Heart right ventricle (tissue), 16 donors: Measurements from ENCODE around the gene PLCB4. TPM values are rescaled to one million over a fixed set of nuclear protein-coding genes. Genes with fewer than 3 reads are reported as not detected.
A peak's percentile ranks its signal among the peaks of the same experiment; 100 is the strongest.

ENCODE experiments used
- ATAC-seq, 8 donors: fragments of 200-7000 bp; cut with Tn5 transposase; one replicate each; pipeline ENCODE4 v1.9.1; 2020; ENCODE audit warnings: mild to moderate bottlenecking in 8 of 8, moderate library complexity in 8 of 8, moderate number of reproducible peaks in 1 of 8
- DNase-seq, 2 donors: peaks; one replicate each; pipeline ENCODE4 v3.0.0-alpha.2; 2020
- H3K27ac ChIP-seq, 10 donors: fragments of 200-600 bp; sonication (generic) in 2 of 10; one replicate each; pipeline versions ENCODE4 v1.5.0 to v1.8.0; 2020 to 2022; ENCODE audit warnings: mild to moderate bottlenecking in 3 of 10
- H3K27me3 ChIP-seq, 7 donors: fragments of 200-600 bp; one replicate each; pipeline ENCODE4 v1.8.0; 2021 to 2022; ENCODE audit warnings: mild to moderate bottlenecking in 2 of 7
- H3K36me3 ChIP-seq, 9 donors: fragments of 200-600 bp; sonication (generic) in 1 of 9; one replicate each; pipeline versions ENCODE4 v1.5.0 to v1.8.0; 2020 to 2022; ENCODE audit warnings: mild to moderate bottlenecking in 2 of 9
- H3K4me1 ChIP-seq, 9 donors: fragments of 200-600 bp; sonication (generic) in 1 of 9; one replicate each; pipeline versions ENCODE4 v1.5.0 to v1.8.0; 2020 to 2022; ENCODE audit warnings: mild to moderate bottlenecking in 4 of 9
- H3K4me3 ChIP-seq, 10 donors: fragments of 200-600 bp; sonication (generic) in 2 of 10; one replicate each; pipeline versions ENCODE4 v1.5.0 to v1.8.0; 2020 to 2022; ENCODE audit warnings: mild to moderate bottlenecking in 7 of 10, moderate library complexity in 2 of 10
- H3K9me3 ChIP-seq, 11 donors: fragments of 200-600 bp in 10 of 11; sonication (generic) in 2 of 11; one replicate each; pipeline versions ENCODE4 v1.5.0 to v1.8.0; 2013 to 2022; ENCODE audit warnings: mild to moderate bottlenecking in 2 of 11, control low read depth in 1 of 11, moderate library complexity in 1 of 11
- WGBS, 2 donors: extraction: QIAGEN DNeasy Blood & Tissue Kit; methylation state at CpG; one replicate each; pipeline ENCODE4 v1.1.7; 2013; ENCODE audit warnings: inconsistent platforms in 1 of 2; 5-methylcytosine and 5-hydroxymethylcytosine counted together
- intact Hi-C, 10 donors: fragments of 100-400 bp; cut with DNase I; formaldehyde crosslinking; loops; one replicate each; pipeline versions ENCODE4 v1.11.1 to v1.14.2; 2022
- polyA plus RNA-seq, 2 donors: library from polyadenylated mRNA; stranded (reverse); fragments of 200-250 nt; gene quantifications; one replicate each; pipeline ENCODE4 v1.2.3, GENCODE V29; 2013
- total RNA-seq, 10 donors: library from RNA; stranded (reverse); fragmentation: NEBNext Ultra II Directional in 3 of 10; extraction: Animal tissue kit (Norgen Biotek cat#: 25700) in 3 of 10; gene quantifications; one replicate each; pipeline versions ENCODE4 v1.2.1 to v1.2.4, GENCODE V29; 2021 to 2023
- TF ChIP-seq, protein P1 (sequence below), 9 donors: fragments of 200-600 bp; sonication (generic) in 2 of 9; IDR thresholded peaks; one replicate each; pipeline versions ENCODE4 v1.5.0 to v1.8.0; 2021 to 2022; ENCODE audit warnings: antibody characterized with exemption in 9 of 9, mild to moderate bottlenecking in 5 of 9, moderate library complexity in 1 of 9
- donor health status: Arrhythmogenic right ventricular cardiomyopathy.
- donor health status: ischemic (EF 13 %, LVEDD 7.1; RV severe dilation, severe dysfunction).
- donor health status: healthy with polysubstance abuse.
- donor health status: DM: no; HTN: yes; CAD: no.
- donor health status: DM: no; HTN: no; CAD: no.
- donor health status: ischemic (EF 25% LVEDD 6.9; RV normal size, moderate dysfunction).
- donor health status: ischemic (EF 25% LVEDD 5.7; RV mildly dilated, moderate dysfunction).
- donor health status: healthy.
- donor health status: DM: yes; HTN: yes; CAD: no.
- donor health status: Ischemic cardiomyopathy.
- donor health status: ischemic (EF 35%, LVEDD 5.7; RV mildly dilated, moderate dysfunction).
- donor health status: nonischemic (EF 11% LVEDD 7.7; RV severe dilation, severe dysfunction).
- donor health status: DM: yes; HTN: yes; CAD: no.
- donor health status: PGD.
- donor health status: ischemic (EF 29% LVEDD 5.4; RV normal size, mild dysfunction).
- donor health status: nonischemic (EF 23%, LVEDD 6.1; RV moderate dilation, normal function).

Gene PLCB4
- total and polyA plus RNA-seq, 12 donors: 3.6 to 33.3 (median 28.4) TPM

DNA sequence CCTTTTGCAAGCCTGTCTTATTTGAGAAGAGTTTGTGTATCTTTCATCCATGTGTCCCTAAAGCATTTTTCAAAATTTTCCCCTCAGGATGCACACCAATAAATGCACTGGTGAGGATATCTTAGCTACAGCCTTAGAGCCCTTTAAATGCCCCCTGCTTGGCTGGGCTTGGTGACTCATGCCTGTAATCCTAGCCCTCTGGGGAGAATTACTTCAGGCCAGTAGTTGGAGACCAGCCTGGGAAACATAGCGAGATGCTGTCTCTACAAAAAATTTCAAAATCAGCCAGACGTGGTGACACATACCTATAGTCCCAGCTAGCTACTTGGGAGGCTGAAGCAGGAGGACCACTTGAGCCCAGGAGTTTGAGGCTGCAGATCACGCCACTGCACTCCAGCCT is 33.8 kb upstream of the PLCB4 start:
- Histone ChIP-seq H3K4me3 (no peak overlapping the region), H3K4me1 (no peaks in the 10 kb centered on the region), H3K27me3 (no peaks in the 10 kb centered on the region), H3K9me3 (peaks cover 0 to 7% (median 0%) of the 10 kb centered on the region in 11 donors), H3K27ac (no peak overlapping the region), H3K36me3 (no peaks in the 10 kb centered on the region)
- TF ChIP-seq, protein P1, sequence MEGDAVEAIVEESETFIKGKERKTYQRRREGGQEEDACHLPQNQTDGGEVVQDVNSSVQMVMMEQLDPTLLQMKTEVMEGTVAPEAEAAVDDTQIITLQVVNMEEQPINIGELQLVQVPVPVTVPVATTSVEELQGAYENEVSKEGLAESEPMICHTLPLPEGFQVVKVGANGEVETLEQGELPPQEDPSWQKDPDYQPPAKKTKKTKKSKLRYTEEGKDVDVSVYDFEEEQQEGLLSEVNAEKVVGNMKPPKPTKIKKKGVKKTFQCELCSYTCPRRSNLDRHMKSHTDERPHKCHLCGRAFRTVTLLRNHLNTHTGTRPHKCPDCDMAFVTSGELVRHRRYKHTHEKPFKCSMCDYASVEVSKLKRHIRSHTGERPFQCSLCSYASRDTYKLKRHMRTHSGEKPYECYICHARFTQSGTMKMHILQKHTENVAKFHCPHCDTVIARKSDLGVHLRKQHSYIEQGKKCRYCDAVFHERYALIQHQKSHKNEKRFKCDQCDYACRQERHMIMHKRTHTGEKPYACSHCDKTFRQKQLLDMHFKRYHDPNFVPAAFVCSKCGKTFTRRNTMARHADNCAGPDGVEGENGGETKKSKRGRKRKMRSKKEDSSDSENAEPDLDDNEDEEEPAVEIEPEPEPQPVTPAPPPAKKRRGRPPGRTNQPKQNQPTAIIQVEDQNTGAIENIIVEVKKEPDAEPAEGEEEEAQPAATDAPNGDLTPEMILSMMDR (IDR thresholded peaks at IDR 0.05): no peak
- WGBS, 2 donors: 68 to 75% methylated on average over 3 of the region's 3 CpGs
- ATAC-seq: peak in 1 of 8 donors; percentile 72
- intact Hi-C loops: no loop called here
- no peak for DNase-seq

DNA sequence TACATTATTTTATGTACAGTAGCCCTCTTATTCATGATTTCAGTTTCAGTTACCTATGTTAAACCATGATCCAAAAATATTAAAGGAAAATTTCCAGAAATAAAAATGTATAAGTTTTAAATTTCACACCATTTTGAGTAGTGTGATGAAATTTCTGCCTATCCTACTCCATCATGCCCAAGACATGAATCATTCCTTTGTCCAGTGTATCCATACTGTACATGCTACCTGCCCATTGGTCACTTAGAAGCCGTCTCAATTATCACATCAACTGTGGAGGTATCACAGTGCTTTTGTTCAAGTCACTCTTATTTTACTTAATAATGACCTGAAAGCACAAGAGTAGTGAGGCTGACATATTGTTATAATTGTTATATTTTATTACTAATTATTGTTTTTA is 32.3 kb upstream of the PLCB4 start:
- ATAC-seq (no peak), DNase-seq (no peak)
- WGBS, 2 donors: 83 to 92% methylated on average over 1 of the region's 1 CpG

DNA sequence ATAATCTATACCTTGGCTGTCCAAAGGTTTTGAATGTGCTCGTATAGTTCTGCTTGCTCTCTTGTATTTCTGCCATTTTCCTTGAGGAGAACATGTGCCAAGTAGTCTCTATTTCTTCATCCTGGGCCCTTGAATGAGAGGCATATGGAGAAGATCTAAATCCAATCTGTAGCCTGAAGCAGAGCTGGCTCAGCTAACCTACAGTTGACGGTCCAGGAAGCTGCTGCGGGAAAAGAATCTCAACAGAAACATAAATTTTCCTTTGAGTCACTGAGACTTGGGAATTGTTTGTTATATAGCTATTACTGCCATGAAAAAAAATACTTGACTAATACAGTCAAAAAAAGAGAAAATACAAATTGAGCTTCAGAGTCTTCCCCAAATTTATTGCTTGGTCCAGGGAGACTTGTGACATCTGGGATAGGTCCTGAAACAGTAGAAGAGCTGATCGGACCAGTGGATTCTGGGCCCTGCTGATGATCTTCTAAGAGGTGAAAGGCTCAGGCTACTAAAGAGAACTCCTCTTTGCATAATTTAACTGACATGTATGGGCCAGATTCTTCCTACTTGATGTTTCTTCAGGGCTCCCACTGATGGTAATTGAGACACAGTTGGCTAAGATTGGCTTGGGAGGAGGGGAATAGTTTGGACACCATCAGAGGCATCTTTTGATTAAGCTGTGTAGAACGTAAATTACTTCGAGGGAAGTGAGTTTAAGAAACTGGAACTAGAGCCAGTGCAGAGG is 29.9 kb upstream of the PLCB4 start:
- intact Hi-C loops: no loop called here
- no peak for ATAC-seq
- Histone ChIP-seq H3K4me3 (no peak overlapping the region), H3K9me3 (no peaks in the 10 kb centered on the region), H3K4me1 (no peaks in the 10 kb centered on the region), H3K27ac (no peak overlapping the region), H3K27me3 (no peaks in the 10 kb centered on the region), H3K36me3 (no peaks in the 10 kb centered on the region)
- TF ChIP-seq, protein P1 (IDR thresholded peaks at IDR 0.05): no peak
- DNase-seq: no peak
- WGBS, 2 donors: 80 to 82% methylated on average over 6 of the region's 6 CpGs

More for the DNA sequence above, 32.3 kb upstream of the PLCB4 start:
- H3K4me1 ChIP-seq: no peaks in the 10 kb centered on the region
- no peaks in the 10 kb centered on the region for H3K9me3 ChIP-seq
- no peaks in the 10 kb centered on the region for H3K36me3 ChIP-seq
- TF ChIP-seq, protein P1 (IDR thresholded peaks at IDR 0.05): no peak
- intact Hi-C loops: no loop called here
- no peak overlapping the region for H3K27ac ChIP-seq
- no peaks in the 10 kb centered on the region for H3K27me3 ChIP-seq
- no peak overlapping the region for H3K4me3 ChIP-seq

DNA sequence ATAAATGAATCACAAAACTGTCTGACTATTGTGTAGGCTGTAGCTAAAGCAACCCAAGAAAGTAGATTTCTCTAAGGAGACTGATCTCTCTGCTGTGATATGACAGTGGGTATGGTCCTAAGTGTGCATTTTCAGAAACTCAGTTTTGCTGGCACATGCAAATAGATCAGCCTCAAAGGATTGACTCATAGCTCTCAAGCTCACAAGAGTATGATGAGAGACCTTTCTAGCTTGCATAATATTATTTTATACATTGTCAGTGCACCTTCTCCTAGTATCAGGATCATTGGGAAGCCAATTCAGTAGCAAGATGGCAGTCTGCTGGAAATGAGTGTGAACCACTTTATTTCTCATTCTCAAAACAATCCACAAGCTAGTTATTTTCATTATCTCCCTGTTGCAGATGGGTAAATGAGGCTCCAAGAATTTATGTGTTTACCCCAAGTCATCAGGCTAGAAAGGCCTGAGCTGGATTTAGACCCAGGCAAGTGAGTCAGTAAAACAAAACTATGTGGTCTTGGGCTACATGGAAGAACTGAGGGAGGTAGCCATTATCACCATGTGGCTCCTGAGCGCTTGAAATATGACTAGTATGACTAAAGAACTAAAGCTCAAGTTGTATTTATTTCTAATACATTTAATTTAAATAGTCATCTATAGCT is 27.9 kb upstream of the PLCB4 start:
- no peaks in the 10 kb centered on the region for H3K36me3 ChIP-seq
- WGBS, 2 donors: 92 to 100% methylated on average over 1 of the region's 1 CpG
- H3K4me1 ChIP-seq: no peaks in the 10 kb centered on the region
- DNase-seq (no peak), ATAC-seq (no peak)
- H3K27me3 ChIP-seq: no peaks in the 10 kb centered on the region
- intact Hi-C loops: no loop called here
- no peak overlapping the region for H3K4me3 ChIP-seq
- H3K27ac ChIP-seq: no peak overlapping the region
- H3K9me3 ChIP-seq: no peaks in the 10 kb centered on the region
- TF ChIP-seq, protein P1 (IDR thresholded peaks at IDR 0.05): no peak
